GM12891 (cell line): ENCODE results near the gene FHIT.

Experiments used
- PAX5 ChIP-seq: IDR thresholded peaks from 2 replicates; pipeline ENCODE4 v1.6.1; 2011; ENCODE audit warnings: low read length, moderate library complexity, mild to moderate bottlenecking; ENCODE audit not compliant: insufficient read depth, severe bottlenecking
- POLR2A ChIP-seq: IDR thresholded peaks from 2 replicates; pipeline ENCODE4 v1.6.1; 2011; ENCODE audit warnings: low read depth, low read length, control low read depth
- POLR2AphosphoS5 ChIP-seq: IDR thresholded peaks from 2 replicates; pipeline ENCODE4 v1.6.1; 2011; ENCODE audit warnings: low read depth, low read length, control low read depth
- SPI1 ChIP-seq: IDR thresholded peaks from 2 replicates; pipeline ENCODE4 v1.6.1; 2011; ENCODE audit warnings: low read depth, low read length, control low read depth
- TAF1 ChIP-seq: IDR thresholded peaks from 2 replicates; pipeline ENCODE4 v1.6.1; 2011; ENCODE audit warnings: low read depth, low read length, control low read depth

- TF ChIP-seq POLR2A (no peak), PAX5 (no peak), TAF1 (no peak), POLR2AphosphoS5 (no peak), SPI1 (no peak)
Observed at GRCh38 chr3:60009931-60010478, 1241.2 kb downstream of the FHIT start.
